Measurements from ENCODE around the gene CLCN6.

DNA sequence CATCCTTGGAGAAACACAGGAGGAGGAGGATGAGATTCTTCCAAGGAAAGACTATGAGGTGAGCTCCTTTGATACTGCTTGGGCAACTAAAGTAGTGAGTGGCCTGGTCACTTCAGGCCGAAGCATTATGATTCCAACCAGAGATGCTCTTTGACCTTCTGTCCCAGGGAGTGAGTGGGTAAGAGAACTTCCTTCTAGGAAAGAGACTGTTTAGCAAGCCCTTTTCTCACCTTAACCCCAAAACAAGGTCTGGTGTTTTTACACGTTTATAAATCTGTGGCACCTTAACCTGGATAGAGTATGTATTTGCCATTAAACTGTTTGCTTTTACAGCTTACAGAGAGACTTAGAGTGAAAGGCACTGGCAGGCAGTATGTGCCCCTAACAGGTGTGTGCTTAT lies 1.1 kb downstream of the CLCN6 start:
- TF ChIP-seq, protein P1, sequence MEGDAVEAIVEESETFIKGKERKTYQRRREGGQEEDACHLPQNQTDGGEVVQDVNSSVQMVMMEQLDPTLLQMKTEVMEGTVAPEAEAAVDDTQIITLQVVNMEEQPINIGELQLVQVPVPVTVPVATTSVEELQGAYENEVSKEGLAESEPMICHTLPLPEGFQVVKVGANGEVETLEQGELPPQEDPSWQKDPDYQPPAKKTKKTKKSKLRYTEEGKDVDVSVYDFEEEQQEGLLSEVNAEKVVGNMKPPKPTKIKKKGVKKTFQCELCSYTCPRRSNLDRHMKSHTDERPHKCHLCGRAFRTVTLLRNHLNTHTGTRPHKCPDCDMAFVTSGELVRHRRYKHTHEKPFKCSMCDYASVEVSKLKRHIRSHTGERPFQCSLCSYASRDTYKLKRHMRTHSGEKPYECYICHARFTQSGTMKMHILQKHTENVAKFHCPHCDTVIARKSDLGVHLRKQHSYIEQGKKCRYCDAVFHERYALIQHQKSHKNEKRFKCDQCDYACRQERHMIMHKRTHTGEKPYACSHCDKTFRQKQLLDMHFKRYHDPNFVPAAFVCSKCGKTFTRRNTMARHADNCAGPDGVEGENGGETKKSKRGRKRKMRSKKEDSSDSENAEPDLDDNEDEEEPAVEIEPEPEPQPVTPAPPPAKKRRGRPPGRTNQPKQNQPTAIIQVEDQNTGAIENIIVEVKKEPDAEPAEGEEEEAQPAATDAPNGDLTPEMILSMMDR (IDR thresholded peaks at IDR 0.05): no peak
- TF ChIP-seq POLR2AphosphoS5 (IDR thresholded peaks at IDR 0.05): no peak

All from prostate gland (tissue), 2 donors.